ENCODE measurements around the gene PPP2R1B. TPM values are rescaled to one million over a fixed set of nuclear protein-coding genes. Genes with fewer than 3 reads are reported as not detected.

PPP2R1B gene
- polyA plus RNA-seq, 1 donor from 2014 or later = 10.4 TPM

GRCh38 chr11:111762526-111762925 is 3.7 kb downstream of the PPP2R1B start:
- Histone ChIP-seq H3K9me2 (ENCODE audit: insufficient read depth, low read length) (no peaks in the 10 kb centered on the region), H3K79me2 (replicated peaks; ENCODE audit: insufficient read depth, low read length) (peaks cover 17% of the 10 kb centered on the region), H3K4me3 (ENCODE audit: low read length) (no peak overlapping the region), H2AFZ (ENCODE audit: low read depth, low read length) (no peak overlapping the region), H3K9me3 (ENCODE audit: low read length) (no peaks in the 10 kb centered on the region), H3K27ac (ENCODE audit: low read length) (no peak overlapping the region), H3K36me3 (ENCODE audit: insufficient read depth, low read length) (peaks cover 16% of the 10 kb centered on the region), H3K4me2 (ENCODE audit: low read length) (no peak overlapping the region), H3K9ac (ENCODE audit: low read length) (no peak overlapping the region), H4K20me1 (ENCODE audit: insufficient read depth) (no peaks in the 10 kb centered on the region), H3K27me3 (ENCODE audit: insufficient read depth, low read depth, low read length) (no peaks in the 10 kb centered on the region), H3F3A (ENCODE audit: insufficient read depth, low read length, poor library complexity, severe bottlenecking) (no peaks in the 10 kb centered on the region)
- TF ChIP-seq SMC3 (conservative IDR thresholded peaks at IDR 0.05; ENCODE audit: poor library complexity) (no peak), EZH2 (IDR thresholded peaks at IDR 0.05; ENCODE audit: borderline replicate concordance, insufficient read depth, low read length, poor library complexity, severe bottlenecking) (no peak), EP300 (conservative IDR thresholded peaks at IDR 0.05; ENCODE audit: poor library complexity, severe bottlenecking) (no peak), REST (IDR thresholded peaks at IDR 0.05; ENCODE audit: borderline replicate concordance) (no peak), CTCF (IDR thresholded peaks at IDR 0.05; ENCODE audit: poor library complexity, severe bottlenecking) (no peak), POLR2AphosphoS5 (IDR thresholded peaks at IDR 0.05) (no peak), MXI1 (conservative IDR thresholded peaks at IDR 0.05; ENCODE audit: poor library complexity, severe bottlenecking) (no peak), TAF1 (IDR thresholded peaks at IDR 0.05; ENCODE audit: low read depth) (no peak), RAD21 (conservative IDR thresholded peaks at IDR 0.05) (no peak)

- no peaks in the 10 kb centered on the region for H3K9me3 ChIP-seq (ENCODE audit: low read length)
Measured at GRCh38 chr11:111761036-111761435, 5.2 kb downstream of the PPP2R1B start.

More at GRCh38 chr11:111761036-111761435, 5.2 kb downstream of the PPP2R1B start:
- H3F3A ChIP-seq (ENCODE audit: insufficient read depth, low read length, poor library complexity, severe bottlenecking) = no peaks in the 10 kb centered on the region
- H3K79me2 ChIP-seq (replicated peaks; ENCODE audit: insufficient read depth, low read length) = peaks cover 17% of the 10 kb centered on the region
- no peak overlapping the region for H3K4me2 ChIP-seq (ENCODE audit: low read length)
- H3K27me3 ChIP-seq (ENCODE audit: insufficient read depth, low read depth, low read length) = no peaks in the 10 kb centered on the region
- no peak overlapping the region for H2AFZ ChIP-seq (ENCODE audit: low read depth, low read length)
- no peak overlapping the region for H3K4me3 ChIP-seq (ENCODE audit: low read length)
- H3K9me2 ChIP-seq (ENCODE audit: insufficient read depth, low read length) = no peaks in the 10 kb centered on the region
- H4K20me1 ChIP-seq (ENCODE audit: insufficient read depth) = no peaks in the 10 kb centered on the region
- no peak overlapping the region for H3K9ac ChIP-seq (ENCODE audit: low read length)
- H3K27ac ChIP-seq (ENCODE audit: low read length) = no peak overlapping the region
- TF ChIP-seq MXI1 (conservative IDR thresholded peaks at IDR 0.05; ENCODE audit: poor library complexity, severe bottlenecking) = no peak
- no peak for TF ChIP-seq EZH2 (IDR thresholded peaks at IDR 0.05; ENCODE audit: borderline replicate concordance, insufficient read depth, low read length, poor library complexity, severe bottlenecking)
- no peak for TF ChIP-seq EP300 (conservative IDR thresholded peaks at IDR 0.05; ENCODE audit: poor library complexity, severe bottlenecking)
- no peak for TF ChIP-seq REST (IDR thresholded peaks at IDR 0.05; ENCODE audit: borderline replicate concordance)
- TF ChIP-seq SMC3 (conservative IDR thresholded peaks at IDR 0.05; ENCODE audit: poor library complexity) = no peak
- TF ChIP-seq CTCF (IDR thresholded peaks at IDR 0.05; ENCODE audit: poor library complexity, severe bottlenecking) = no peak
- no peak for TF ChIP-seq TAF1 (IDR thresholded peaks at IDR 0.05; ENCODE audit: low read depth)
- TF ChIP-seq RAD21 (conservative IDR thresholded peaks at IDR 0.05) = no peak
- TF ChIP-seq POLR2AphosphoS5 (IDR thresholded peaks at IDR 0.05) = no peak
- peaks cover 16% of the 10 kb centered on the region for H3K36me3 ChIP-seq (ENCODE audit: insufficient read depth, low read length)

All from neural cell (in vitro differentiated cells).